GM18517 (cell line): Measurements from ENCODE around the gene PTPN1.

Experiments used
- ATAC-seq: cut with Tn5 transposase; IDR thresholded peaks from one replicate; pipeline ENCODE4 v1.9.1; 2021; ENCODE audit warnings: mild to moderate bottlenecking, moderate library complexity; ENCODE audit not compliant: unreplicated experiment

The PTPN1 gene

GRCh38 chr20:50628853-50629669 is 118.9 kb downstream of the PTPN1 start:
- ATAC-seq: no peak

GRCh38 chr20:50629670-50630045 is 119.5 kb downstream of the PTPN1 start:
- ATAC-seq: no peak

- no peak for ATAC-seq
Observed at GRCh38 chr20:50630578-50631263, 120.5 kb downstream of the PTPN1 start.

- ATAC-seq: no peak
Observed at GRCh38 chr20:50632236-50632635, 122.1 kb downstream of the PTPN1 start.

- ATAC-seq: no peak
Observed at GRCh38 chr20:50632701-50633100, 122.5 kb downstream of the PTPN1 start.

GRCh38 chr20:50633361-50633760 is 123.2 kb downstream of the PTPN1 start:
- ATAC-seq: no peak

GRCh38 chr20:50634191-50634590 is 124.0 kb downstream of the PTPN1 start:
- no peak for ATAC-seq
